Measurements from ENCODE around the gene SLFN12. TPM values are rescaled to one million over a fixed set of nuclear protein-coding genes. Genes with fewer than 3 reads are reported as not detected.

Gene SLFN12
- total and polyA plus RNA-seq, 10 of the 15 experiments (the other 5 are each of a cell fraction or from before 2014, with no cell fraction given) = 8.7 to 18.5 (median 13.4) TPM

GRCh38 chr17:35368081-35368830 is 64.0 kb downstream of the SLFN12 start:
- no peak overlapping the region for H3K27ac ChIP-seq (ENCODE audit: control insufficient read depth, insufficient read depth)
- TF ChIP-seq TCF3 (IDR thresholded peaks at IDR 0.05; ENCODE audit: borderline replicate concordance, insufficient read depth, low read depth, low read length) (no peak), RELA (IDR thresholded peaks at IDR 0.05; ENCODE audit: borderline replicate concordance, partially characterized antibody) (no peak), NFIC (IDR thresholded peaks at IDR 0.05; ENCODE audit: low read depth, low read length) (no peak), NFYB (IDR thresholded peaks at IDR 0.05; ENCODE audit: insufficient read depth, low read depth, low read length) (0 out of 2 replicates have a peak, but pooled peaks have one; percentile 19), WRNIP1 (IDR thresholded peaks at IDR 0.05; ENCODE audit: borderline replicate concordance, low read depth, low read length) (no peak), SMAD5 (IDR thresholded peaks at IDR 0.05; ENCODE audit: low read depth) (no peak), JUND (IDR thresholded peaks at IDR 0.05; ENCODE audit: low read depth, low read length) (no peak), CBFB (IDR thresholded peaks at IDR 0.05; ENCODE audit: low read depth) (no peak), SMC3 (IDR thresholded peaks at IDR 0.05; ENCODE audit: borderline replicate concordance, low read length) (0 out of 2 replicates have a peak, but pooled peaks have one; percentile 9), CHD2 (IDR thresholded peaks at IDR 0.05; ENCODE audit: borderline replicate concordance, low read depth, low read length) (peak; percentile 46; the same call in 1 of the 2 replicates), CREB1 (IDR thresholded peaks at IDR 0.05; ENCODE audit: low read depth) (no peak), EZH2 (IDR thresholded peaks at IDR 0.05; ENCODE audit: borderline replicate concordance, control insufficient read depth, low read depth, low read length) (no peak), E2F8 (IDR thresholded peaks at IDR 0.05; ENCODE audit: low read depth, partially characterized antibody) (no peak), IKZF1 (conservative IDR thresholded peaks at IDR 0.05) (peak; percentile 43), ZNF274 (IDR thresholded peaks at IDR 0.05; ENCODE audit: insufficient read depth, insufficient read length) (no peak), BMI1 (IDR thresholded peaks at IDR 0.05; ENCODE audit: borderline replicate concordance) (no peak), ZNF384 (IDR thresholded peaks at IDR 0.05; ENCODE audit: borderline replicate concordance, low read depth, low read length) (no peak), HDGF (IDR thresholded peaks at IDR 0.05) (peak; percentile 74; the same call in 1 of the 2 replicates)
- TF ChIP-seq, protein P1, sequence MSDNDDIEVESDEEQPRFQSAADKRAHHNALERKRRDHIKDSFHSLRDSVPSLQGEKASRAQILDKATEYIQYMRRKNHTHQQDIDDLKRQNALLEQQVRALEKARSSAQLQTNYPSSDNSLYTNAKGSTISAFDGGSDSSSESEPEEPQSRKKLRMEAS (IDR thresholded peaks at IDR 0.05; ENCODE audit: low read depth, low read length) = no peak
- TF ChIP-seq, protein P2, sequence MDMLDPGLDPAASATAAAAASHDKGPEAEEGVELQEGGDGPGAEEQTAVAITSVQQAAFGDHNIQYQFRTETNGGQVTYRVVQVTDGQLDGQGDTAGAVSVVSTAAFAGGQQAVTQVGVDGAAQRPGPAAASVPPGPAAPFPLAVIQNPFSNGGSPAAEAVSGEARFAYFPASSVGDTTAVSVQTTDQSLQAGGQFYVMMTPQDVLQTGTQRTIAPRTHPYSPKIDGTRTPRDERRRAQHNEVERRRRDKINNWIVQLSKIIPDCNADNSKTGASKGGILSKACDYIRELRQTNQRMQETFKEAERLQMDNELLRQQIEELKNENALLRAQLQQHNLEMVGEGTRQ (IDR thresholded peaks at IDR 0.05; ENCODE audit: borderline replicate concordance, low read depth, low read length) = peak; percentile 32; the same call in 1 of the 2 replicates

More at GRCh38 chr17:35368081-35368830, 64.0 kb downstream of the SLFN12 start:
- DNase-seq (ENCODE audit: low read depth, low spot score) (peak; percentile 75), ATAC-seq (peak; percentile 99), FAIRE-seq (peak; percentile 95)
- intact Hi-C loops (cut with micrococcal nuclease; ENCODE audit: unreplicated experiment) = no loop called here
- H3K4me1 ChIP-seq (ENCODE audit: control insufficient read depth, insufficient read depth, low read length) = peaks cover 11% of the 10 kb centered on the region; the same call in 1 of the 2 replicates
- POLR2A ChIA-PET = interaction anchor here (0.7 to 1.5 kb wide), 4 partner anchors 9 to 168 kb away, joined by 3 read pairs; no protein-coding TSS in a partner anchor
- CTCF ChIA-PET = interaction anchor here (0.7 to 1.2 kb wide), 2 partner anchors 10 to 166 kb away, joined by 3 read pairs; no protein-coding TSS in a partner anchor
- peak overlapping the region; percentile 25 for H2AFZ ChIP-seq (ENCODE audit: control insufficient read depth, low read depth, low read length)
- no peaks in the 10 kb centered on the region for H3K79me2 ChIP-seq (ENCODE audit: control insufficient read depth, insufficient read depth, low read length)
- SMC1A ChIA-PET (ENCODE audit: uncharacterized antibody, unreplicated experiment) = interaction anchor here (0.7 to 1.6 kb wide), 5 partner anchors 11 to 166 kb away, joined by 3 to 6 read pairs (median 4); no protein-coding TSS in a partner anchor
- WGBS (ENCODE audit: insufficient coverage, insufficient replicate concordance, low lambda C conversion rate, missing lambda C conversion rate) = 1% methylated on average over 4 of the region's 4 CpGs
- RAD21 ChIA-PET (ENCODE audit: unreplicated experiment) = interaction anchor here (0.6 to 1.5 kb wide), 5 partner anchors 17 to 80 kb away, joined by 3 to 6 read pairs (median 3); partner anchors contain the start of gene SLFN13
- in situ Hi-C loops (cut with MboI) = no loop called here
- no peaks in the 10 kb centered on the region; a peak in 1 of 4 replicates for H3K36me3 ChIP-seq (ENCODE audit: control insufficient read depth in 2 of 2, insufficient read depth in 2 of 2, low read length in 1 of 2)
- no peak overlapping the region for H3K9ac ChIP-seq (ENCODE audit: control insufficient read depth, insufficient read depth, low read length)
- peaks cover 3% of the 10 kb centered on the region; the same call in 1 of the 3 replicates for H3K9me3 ChIP-seq (replicated peaks; ENCODE audit: control insufficient read depth, insufficient read depth, low read length)
- no peaks in the 10 kb centered on the region for H4K20me1 ChIP-seq (ENCODE audit: control insufficient read depth, insufficient read depth)
- 0 out of 4 replicates have a peak, but pooled peaks cover 0 to 3% of the 10 kb centered on the region in 2 experiments for H3K27me3 ChIP-seq (replicated peaks in 1 of 2; ENCODE audit: control insufficient read depth in 2 of 2, insufficient read depth in 2 of 2, low read length in 1 of 2)
- no TSS peak for BruUV-seq (replicated peaks)
- peak overlapping the region; percentile 26 for H3K4me2 ChIP-seq (ENCODE audit: control insufficient read depth, insufficient read depth)
- no peak overlapping the region for H3K4me3 ChIP-seq
